Measurements from ENCODE around the gene MTOR. TPM values are rescaled to one million over a fixed set of nuclear protein-coding genes. Genes with fewer than 3 reads are reported as not detected.

The MTOR gene
- total and polyA plus RNA-seq, 2 donors (not counting 1 experiment from before 2014, with no cell fraction given) = 30.7 to 50.7 TPM

DNA sequence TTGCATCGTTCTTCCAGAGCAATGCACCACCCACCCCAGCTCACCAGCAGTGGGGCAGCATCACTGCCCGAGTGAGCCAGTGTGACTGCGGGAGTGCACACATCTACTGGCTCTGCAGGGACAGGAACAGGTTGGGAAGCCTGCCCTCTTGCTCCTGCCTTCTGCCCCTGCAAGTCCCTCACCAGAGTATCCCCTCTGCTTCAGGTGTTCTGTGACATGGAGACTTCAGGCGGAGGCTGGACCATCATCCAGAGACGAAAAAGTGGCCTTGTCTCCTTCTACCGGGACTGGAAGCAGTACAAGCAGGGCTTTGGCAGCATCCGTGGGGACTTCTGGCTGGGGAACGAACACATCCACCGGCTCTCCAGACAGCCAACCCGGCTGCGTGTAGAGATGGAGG lies 69.0 kb downstream of the MTOR start:
- no peaks in the 10 kb centered on the region for H3K27me3 Mint-ChIP-seq
- Histone ChIP-seq H3K4me2 (replicated peaks; ENCODE audit: low read depth, low read length, poor library complexity, severe bottlenecking) (no peak overlapping the region), H3K27ac (ENCODE audit: low read length in 2 of 2) (no peak overlapping the region), H3K36me3 (replicated peaks in 1 of 2; ENCODE audit: control extremely low read depth in 1 of 2, control insufficient read depth in 1 of 2, extremely low read depth in 1 of 2, insufficient read depth in 2 of 2, low read length in 1 of 2) (peaks cover 0 to 77% of the 10 kb centered on the region in 2 experiments), H3K4me3 (ENCODE audit: control extremely low read depth in 1 of 5, extremely low read depth in 1 of 5, insufficient read depth in 1 of 5, low read depth in 2 of 5, low read length in 4 of 5) (no peak overlapping the region), H3K27me3 (replicated peaks in 1 of 4; ENCODE audit: control extremely low read depth in 1 of 4, control insufficient read depth in 3 of 4, insufficient read depth in 4 of 4, low read length in 3 of 4) (no peaks in the 10 kb centered on the region), H3K9me3 (ENCODE audit: control extremely low read depth in 1 of 3, control insufficient read depth in 2 of 3, insufficient read depth in 1 of 3, low read length in 2 of 3) (no peaks in the 10 kb centered on the region), H2AFZ (ENCODE audit: insufficient read depth, low read depth, low read length, poor library complexity, severe bottlenecking) (no peak overlapping the region), H4K20me1 (ENCODE audit: control insufficient read depth, insufficient read depth, low read length, poor library complexity, severe bottlenecking) (no peaks in the 10 kb centered on the region), H3K9ac (ENCODE audit: low read length) (no peak overlapping the region), H3K79me2 (ENCODE audit: control insufficient read depth, insufficient read depth, low read length) (peaks cover 10% of the 10 kb centered on the region), H3K4me1 (ENCODE audit: control insufficient read depth in 2 of 2, insufficient read depth in 2 of 2, low read length in 2 of 2) (no peaks in the 10 kb centered on the region)
- no peaks in the 10 kb centered on the region for H3K4me1 Mint-ChIP-seq
- CTCF ChIA-PET = no interaction called here
- ATAC-seq (ENCODE audit: low read depth) = no peak
- H3K27ac Mint-ChIP-seq = no peak overlapping the region
- no peaks in the 10 kb centered on the region for H3K9me3 Mint-ChIP-seq (ENCODE audit: insufficient read depth)
- WGBS (ENCODE audit: insufficient coverage) = 98% methylated on average over 11 of the region's 11 CpGs
- DNase-seq = no peak
- intact Hi-C loops (cut with micrococcal nuclease) = no loop called here
- no peak overlapping the region for H3K4me3 Mint-ChIP-seq
- POLR2A ChIA-PET = interaction anchor here (0.7 kb wide), 1 partner anchor 107 kb away, joined by 3 read pairs; no protein-coding TSS in a partner anchor
- TF ChIP-seq EZH2 (IDR thresholded peaks at IDR 0.05; ENCODE audit: borderline replicate concordance, insufficient read depth, low read depth, low read length, poor library complexity, severe bottlenecking) = no peak
- no peak for TF ChIP-seq CTCF (IDR thresholded peaks at IDR 0.05)

DNA sequence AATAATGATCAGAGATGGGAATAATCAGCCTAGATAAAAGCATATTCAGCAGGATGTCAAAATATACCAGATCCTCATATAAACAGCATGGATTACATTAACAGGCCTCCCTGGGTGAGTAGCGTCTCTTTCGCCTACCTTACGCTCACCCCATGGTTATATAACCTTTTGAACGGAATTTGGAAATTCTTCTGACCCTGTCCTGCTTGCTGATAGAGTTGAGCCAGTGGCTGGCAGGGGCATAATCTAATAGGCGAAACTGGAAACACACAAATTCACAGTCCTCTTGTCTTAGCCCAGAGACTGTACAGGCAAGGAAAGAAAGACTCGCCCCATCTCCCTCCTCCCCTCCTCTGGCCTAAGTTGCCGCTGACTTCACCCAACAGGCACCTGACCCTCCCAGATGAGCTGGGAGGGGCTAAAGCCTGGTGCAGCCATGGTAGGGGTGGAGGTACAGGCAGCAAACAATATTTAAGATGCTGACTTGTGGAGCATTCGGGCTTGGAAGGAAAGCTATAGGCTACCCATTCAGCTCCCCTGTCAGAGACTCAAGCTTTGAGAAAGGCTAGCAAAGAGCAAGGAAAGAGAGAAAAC lies 73.4 kb downstream of the MTOR start, which contains the start of gene ANGPTL7:
TSS of gene ANGPTL7 (plus strand) at position 498 of the 594 bp plus-strand sequence. CDS start 225 bp downstream, outside the sequence.
- H3K27me3 Mint-ChIP-seq = no peaks in the 10 kb centered on the region
- DNase-seq = no peak
- H3K4me3 ChIP-seq (ENCODE audit: control extremely low read depth in 1 of 5, extremely low read depth in 1 of 5, insufficient read depth in 1 of 5, low read depth in 2 of 5, low read length in 4 of 5) = no peak within 1 kb of the TSS
- no peaks in the 10 kb centered on the region for H3K27me3 ChIP-seq (replicated peaks in 1 of 4; ENCODE audit: control extremely low read depth in 1 of 4, control insufficient read depth in 3 of 4, insufficient read depth in 4 of 4, low read length in 3 of 4)
- no peak within 1 kb of the TSS for H3K27ac Mint-ChIP-seq
- WGBS (ENCODE audit: insufficient coverage) = 100% methylated on average over 4 of the region's 8 CpGs
- H3K9me3 Mint-ChIP-seq (ENCODE audit: insufficient read depth) = no peaks in the 10 kb centered on the region
- intact Hi-C loops (cut with micrococcal nuclease) = no loop called here
- H3K4me1 ChIP-seq (ENCODE audit: control insufficient read depth in 2 of 2, insufficient read depth in 2 of 2, low read length in 2 of 2) = no peaks in the 10 kb centered on the region
- no peaks in the 10 kb centered on the region for H3K4me1 Mint-ChIP-seq
- TF ChIP-seq CTCF (IDR thresholded peaks at IDR 0.05) = no peak
- TF ChIP-seq EZH2 (IDR thresholded peaks at IDR 0.05; ENCODE audit: borderline replicate concordance, insufficient read depth, low read depth, low read length, poor library complexity, severe bottlenecking) = no peak
- H3K36me3 ChIP-seq (replicated peaks in 1 of 2; ENCODE audit: control extremely low read depth in 1 of 2, control insufficient read depth in 1 of 2, extremely low read depth in 1 of 2, insufficient read depth in 2 of 2, low read length in 1 of 2) = peaks cover 0 to 68% of the 10 kb centered on the region in 2 experiments
- H3K4me2 ChIP-seq (replicated peaks; ENCODE audit: low read depth, low read length, poor library complexity, severe bottlenecking) = no peak within 1 kb of the TSS
- H3K27ac ChIP-seq (ENCODE audit: low read length in 2 of 2) = no peak within 1 kb of the TSS
- H3K9ac ChIP-seq (ENCODE audit: low read length) = no peak within 1 kb of the TSS
- ChIA-PET POLR2A (no interaction called here), CTCF (no interaction called here)
- no peak for ATAC-seq (ENCODE audit: low read depth)
- no peak within 1 kb of the TSS for H2AFZ ChIP-seq (ENCODE audit: insufficient read depth, low read depth, low read length, poor library complexity, severe bottlenecking)
- peaks cover 10% of the 10 kb centered on the region for H3K79me2 ChIP-seq (ENCODE audit: control insufficient read depth, insufficient read depth, low read length)
- H4K20me1 ChIP-seq (ENCODE audit: control insufficient read depth, insufficient read depth, low read length, poor library complexity, severe bottlenecking) = no peaks in the 10 kb centered on the region
- no peaks in the 10 kb centered on the region for H3K9me3 ChIP-seq (ENCODE audit: control extremely low read depth in 1 of 3, control insufficient read depth in 2 of 3, insufficient read depth in 1 of 3, low read length in 2 of 3)
- no peak within 1 kb of the TSS for H3K4me3 Mint-ChIP-seq
